Calu3 (cell line): ENCODE measurements around the gene GEMIN4. TPM values are rescaled to one million over a fixed set of nuclear protein-coding genes. Genes with fewer than 3 reads are reported as not detected.

Experiments used
- BruUV-seq: library from RNA; stranded (reverse); fragments of 400-500 nt; replicated peaks from 2 replicates; lab custom pipeline; 2021; lab: Mats Ljungman, UMichigan
- CTCF ChIA-PET: fragments of 300-600 bp; sonication (Branson Sonifier 250); formaldehyde crosslinking; loops from one replicate; lab custom pipeline; 2022; ENCODE audit warnings: antibody characterized with exemption; lab: Charles Lee
- DNase-seq: peaks from one replicate; pipeline ENCODE4 v3.0.0; 2022
- H3K27ac Mint-ChIP-seq: one replicate; pipeline ENCODE4 v1.8.0; 2022; ENCODE audit warnings: mixed read lengths; ENCODE audit not compliant: unreplicated experiment
- H3K27me3 Mint-ChIP-seq: one replicate; pipeline ENCODE4 v1.8.0; 2022; ENCODE audit warnings: mixed read lengths; ENCODE audit not compliant: unreplicated experiment
- H3K36me3 Mint-ChIP-seq: one replicate; pipeline ENCODE4 v1.8.0; 2022; ENCODE audit warnings: mild to moderate bottlenecking, moderate library complexity, mixed read lengths; ENCODE audit not compliant: insufficient read depth, unreplicated experiment
- H3K4me1 Mint-ChIP-seq: one replicate; pipeline ENCODE4 v1.8.0; 2022; ENCODE audit warnings: mild to moderate bottlenecking, low read depth, mixed read lengths; ENCODE audit not compliant: unreplicated experiment
- H3K4me3 Mint-ChIP-seq: one replicate; pipeline ENCODE4 v1.8.0; 2022; ENCODE audit warnings: mild to moderate bottlenecking, low read depth, moderate library complexity, mixed read lengths; ENCODE audit not compliant: unreplicated experiment
- H3K9me3 Mint-ChIP-seq: one replicate; pipeline ENCODE4 v1.8.0; 2022; ENCODE audit warnings: low read depth, mixed read lengths; ENCODE audit not compliant: unreplicated experiment
- CTCF ChIP-seq: fragments of 200-600 bp; IDR thresholded peaks from one replicate; pipeline ENCODE4 v1.8.0; 2022; ENCODE audit warnings: antibody characterized with exemption; ENCODE audit not compliant: unreplicated experiment
- intact Hi-C: fragments of 100-400 bp; cut with micrococcal nuclease; formaldehyde crosslinking; loops from one replicate; pipeline ENCODE4 v1.10.0; 2022; ENCODE audit not compliant: unreplicated experiment
- total RNA-seq: library from RNA; stranded (reverse); gene quantifications from 2 replicates; pipeline ENCODE4 v1.2.3, GENCODE V29; 2022

Gene GEMIN4
- total RNA-seq, 1 experiment from 2014 or later, result 31.0 TPM

- TF ChIP-seq CTCF, result no peak
- intact Hi-C loops, result no loop called here
- CTCF ChIA-PET, result no interaction called here
- Mint-ChIP-seq H3K4me3 (no peak overlapping the region), H3K4me1 (peaks cover 3% of the 10 kb centered on the region), H3K27me3 (no peaks in the 10 kb centered on the region), H3K36me3 (peaks cover 14% of the 10 kb centered on the region), H3K9me3 (no peaks in the 10 kb centered on the region), H3K27ac (no peak overlapping the region)
- DNase-seq, result no peak
- no TSS peak for BruUV-seq
These were observed 30.5 kb downstream of the GEMIN4 start for GRCh38 chr17:721540-721937.

- CTCF ChIA-PET, result no interaction called here
- Mint-ChIP-seq H3K27ac (no peak overlapping the region), H3K4me1 (no peaks in the 10 kb centered on the region), H3K9me3 (no peaks in the 10 kb centered on the region), H3K36me3 (peaks cover 12% of the 10 kb centered on the region), H3K27me3 (no peaks in the 10 kb centered on the region), H3K4me3 (no peak overlapping the region)
- TF ChIP-seq CTCF, result no peak
- BruUV-seq, result no TSS peak
- no peak for DNase-seq
- intact Hi-C loops, result no loop called here
These were observed 31.1 kb downstream of the GEMIN4 start for GRCh38 chr17:720706-721539.

- no peak overlapping the region for H3K4me3 Mint-ChIP-seq
- H3K9me3 Mint-ChIP-seq, result no peaks in the 10 kb centered on the region
- no TSS peak for BruUV-seq
- TF ChIP-seq CTCF, result no peak
- no peaks in the 10 kb centered on the region for H3K4me1 Mint-ChIP-seq
- intact Hi-C loops, result no loop called here
- H3K27ac Mint-ChIP-seq, result no peak overlapping the region
- H3K27me3 Mint-ChIP-seq, result no peaks in the 10 kb centered on the region
- peaks cover 35% of the 10 kb centered on the region for H3K36me3 Mint-ChIP-seq
- CTCF ChIA-PET, result no interaction called here
- no peak for DNase-seq
These were observed 34.0 kb downstream of the GEMIN4 start for GRCh38 chr17:718075-718474.

GRCh38 chr17:708132-708531 lies 43.9 kb downstream of the GEMIN4 start:
- H3K4me3 Mint-ChIP-seq, result no peak overlapping the region
- no peaks in the 10 kb centered on the region for H3K9me3 Mint-ChIP-seq
- peaks cover 13% of the 10 kb centered on the region for H3K36me3 Mint-ChIP-seq
- DNase-seq, result no peak
- TF ChIP-seq CTCF, result no peak
- intact Hi-C loops, result no loop called here
- no peaks in the 10 kb centered on the region for H3K27me3 Mint-ChIP-seq
- CTCF ChIA-PET, result no interaction called here
- no peaks in the 10 kb centered on the region for H3K4me1 Mint-ChIP-seq
- no TSS peak for BruUV-seq
- H3K27ac Mint-ChIP-seq, result no peak overlapping the region
